ENCODE measurements around the gene SYNDIG1. TPM values are rescaled to one million over a fixed set of nuclear protein-coding genes. Genes with fewer than 3 reads are reported as not detected.
A peak's percentile ranks its signal among the peaks of the same experiment; 100 is the strongest.

The SYNDIG1 gene
- total RNA-seq, 2 experiments from 2014 or later: not detected

GRCh38 chr20:24697411-24697810 lies 228.0 kb downstream of the SYNDIG1 start:
- POLR2A ChIA-PET: no interaction called here
- no peak overlapping the region for H3K27ac Mint-ChIP-seq
- ATAC-seq (ENCODE audit: poor library complexity) (no peak), DNase-seq (no peak)
- H3K27me3 Mint-ChIP-seq: peaks cover 5% of the 10 kb centered on the region
- no peaks in the 10 kb centered on the region for H3K36me3 ChIP-seq (ENCODE audit: insufficient read depth, low read length)
- no peaks in the 10 kb centered on the region for H3K4me1 Mint-ChIP-seq (ENCODE audit: low read depth)
- no peaks in the 10 kb centered on the region for H3K9me3 Mint-ChIP-seq
- H3K4me1 ChIP-seq (ENCODE audit: insufficient read depth, low read length): no peaks in the 10 kb centered on the region
- no peaks in the 10 kb centered on the region for H3K36me3 Mint-ChIP-seq (ENCODE audit: low read depth)
- no peak overlapping the region for H3K27ac ChIP-seq (ENCODE audit: low read depth in 1 of 2, low read length in 2 of 2)
- intact Hi-C loops (cut with DNase I, micrococcal nuclease): no loop called here
- H3K9me3 ChIP-seq (ENCODE audit: control insufficient read depth in 1 of 2, insufficient read depth in 1 of 2, low read length in 2 of 2): peaks cover 0 to 3% of the 10 kb centered on the region in 2 experiments
- no peaks in the 10 kb centered on the region for H3K27me3 ChIP-seq (ENCODE audit: control insufficient read depth in 1 of 2, insufficient read depth in 2 of 2, low read length in 2 of 2)
- H3K4me3 Mint-ChIP-seq: no peak overlapping the region
- no peak for TF ChIP-seq CTCF (IDR thresholded peaks at IDR 0.05)
- CTCF ChIA-PET: no interaction called here
- no peak overlapping the region for H3K4me3 ChIP-seq (ENCODE audit: low read length)

DNA sequence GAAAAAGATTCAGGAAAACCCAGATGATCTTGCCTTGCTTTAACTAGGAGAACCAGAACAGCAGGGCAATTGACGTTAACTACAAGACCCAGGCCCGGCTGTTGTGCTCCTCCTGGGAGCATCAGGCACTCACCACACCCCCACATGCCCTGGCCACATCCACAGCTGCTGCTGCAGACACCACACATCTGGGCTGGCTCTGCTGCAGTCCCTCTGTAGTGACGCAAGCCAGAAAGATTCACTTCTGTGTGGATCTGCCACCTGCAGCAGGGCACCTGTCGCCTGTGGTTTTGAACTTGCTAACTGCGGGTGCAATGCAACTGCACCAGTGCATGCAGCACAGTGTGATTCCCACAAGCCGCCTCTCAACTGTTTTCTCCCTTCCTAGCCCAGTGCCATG lies 228.8 kb downstream of the SYNDIG1 start:
- Histone ChIP-seq H3K9me3 (ENCODE audit: control insufficient read depth in 1 of 2, insufficient read depth in 1 of 2, low read length in 2 of 2) (peaks cover 0 to 3% of the 10 kb centered on the region in 2 experiments), H3K4me3 (ENCODE audit: low read length) (no peak overlapping the region), H3K27ac (ENCODE audit: low read depth in 1 of 2, low read length in 2 of 2) (no peak overlapping the region), H3K4me1 (ENCODE audit: insufficient read depth, low read length) (no peaks in the 10 kb centered on the region), H3K36me3 (ENCODE audit: insufficient read depth, low read length) (no peaks in the 10 kb centered on the region), H3K27me3 (ENCODE audit: control insufficient read depth in 1 of 2, insufficient read depth in 2 of 2, low read length in 2 of 2) (no peaks in the 10 kb centered on the region)
- intact Hi-C loops (cut with DNase I, micrococcal nuclease): no loop called here
- H3K27ac Mint-ChIP-seq: no peak overlapping the region
- DNase-seq: peak in 2 of 14 experiments; percentile 12 to 29
- H3K4me1 Mint-ChIP-seq (ENCODE audit: low read depth): no peaks in the 10 kb centered on the region
- CTCF ChIA-PET: no interaction called here
- H3K9me3 Mint-ChIP-seq: no peaks in the 10 kb centered on the region
- H3K27me3 Mint-ChIP-seq: peaks cover 5% of the 10 kb centered on the region
- no peaks in the 10 kb centered on the region for H3K36me3 Mint-ChIP-seq (ENCODE audit: low read depth)
- ATAC-seq (ENCODE audit: poor library complexity): no peak
- no peak overlapping the region for H3K4me3 Mint-ChIP-seq
- TF ChIP-seq CTCF (IDR thresholded peaks at IDR 0.05): no peak
- POLR2A ChIA-PET: no interaction called here

- Histone ChIP-seq H3K27ac (ENCODE audit: low read depth in 1 of 2, low read length in 2 of 2) (no peak overlapping the region), H3K36me3 (ENCODE audit: insufficient read depth, low read length) (no peaks in the 10 kb centered on the region), H3K4me3 (ENCODE audit: low read length) (no peak overlapping the region), H3K4me1 (ENCODE audit: insufficient read depth, low read length) (no peaks in the 10 kb centered on the region), H3K27me3 (ENCODE audit: control insufficient read depth in 1 of 2, insufficient read depth in 2 of 2, low read length in 2 of 2) (no peaks in the 10 kb centered on the region), H3K9me3 (ENCODE audit: control insufficient read depth in 1 of 2, insufficient read depth in 1 of 2, low read length in 2 of 2) (peaks cover 0 to 3% of the 10 kb centered on the region in 2 experiments)
- Mint-ChIP-seq H3K4me1 (ENCODE audit: low read depth) (no peaks in the 10 kb centered on the region), H3K27ac (no peak overlapping the region), H3K4me3 (no peak overlapping the region), H3K36me3 (ENCODE audit: low read depth) (no peaks in the 10 kb centered on the region), H3K9me3 (no peaks in the 10 kb centered on the region), H3K27me3 (peaks cover 5% of the 10 kb centered on the region)
- intact Hi-C loops (cut with DNase I, micrococcal nuclease): no loop called here
- no peak for TF ChIP-seq CTCF (IDR thresholded peaks at IDR 0.05)
- POLR2A ChIA-PET: no interaction called here
- no peak for DNase-seq
- CTCF ChIA-PET: no interaction called here
- no peak for ATAC-seq (ENCODE audit: poor library complexity)
Observed at GRCh38 chr20:24698706-24699206, 229.3 kb downstream of the SYNDIG1 start.
